ENCODE data around the gene ABR. TPM values are rescaled to one million over a fixed set of nuclear protein-coding genes. Genes with fewer than 3 reads are reported as not detected.
"Not testable (repeated sequence)": the region's sequence is repeated elsewhere in the genome, so short reads cannot be mapped to it uniquely, and the experiment has no call there.

Gene ABR
- total RNA-seq, 6 experiments from 2014 or later = 7.4 to 21.5 (median 11.3) TPM

GRCh38 chr17:1069847-1070246, 109.9 kb downstream of the ABR start:
- DNase-seq = peak in 1 of 3 donors; percentile 45
- Histone ChIP-seq H3K27ac (no peak overlapping the region), H3K9me3 (no peaks in the 10 kb centered on the region), H3K27me3 (no peaks in the 10 kb centered on the region), H3K36me3 (peaks cover 0 to 2% (median 0%) of the 10 kb centered on the region in 4 donors), H3K4me3 (no peak overlapping the region), H3K4me1 (peaks cover 0 to 3% (median 0%) of the 10 kb centered on the region in 4 donors)
- 72% methylated on average over 12 of the region's 21 CpGs for WGBS (ENCODE audit: insufficient coverage, low coverage, low lambda C conversion rate, missing lambda C conversion rate)
- intact Hi-C loops (cut with DNase I) = no loop called here
- ATAC-seq = no peak
- TF ChIP-seq CTCF (IDR thresholded peaks at IDR 0.05) (no peak), POLR2A (IDR thresholded peaks at IDR 0.05) (no peak)

DNA sequence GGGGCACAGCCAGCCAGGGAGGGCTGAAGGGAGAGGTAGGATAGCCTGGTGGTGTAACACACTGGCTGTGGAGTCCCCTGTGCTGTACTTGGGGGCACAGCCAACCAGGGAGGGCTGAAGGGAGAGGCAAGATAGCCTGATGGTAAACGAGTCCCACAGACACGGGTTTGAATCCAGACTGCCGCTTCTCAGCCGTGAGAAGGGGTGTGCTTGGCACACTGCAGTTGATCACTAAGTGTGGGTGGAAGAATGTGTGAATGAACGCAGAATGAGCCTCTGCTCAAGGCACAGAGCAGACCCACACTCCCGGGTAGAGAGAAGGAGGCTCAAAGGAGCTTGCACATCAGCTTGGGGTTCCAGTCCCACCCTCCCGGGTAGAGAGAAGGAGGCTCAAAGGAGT, 111.4 kb downstream of the ABR start:
- peaks cover 0 to 4% (median 0%) of the 10 kb centered on the region in 4 donors for H3K36me3 ChIP-seq
- 60% methylated on average over 1 of the region's 7 CpGs for WGBS (ENCODE audit: insufficient coverage, low coverage, low lambda C conversion rate, missing lambda C conversion rate)
- ATAC-seq (no peak), DNase-seq (peak in 1 of 3 donors; percentile 15)
- TF ChIP-seq CTCF (IDR thresholded peaks at IDR 0.05) = no peak
- no peak for TF ChIP-seq POLR2A (IDR thresholded peaks at IDR 0.05)
- H3K9me3 ChIP-seq = no peaks in the 10 kb centered on the region
- H3K27me3 ChIP-seq = no peaks in the 10 kb centered on the region
- no peak overlapping the region for H3K27ac ChIP-seq
- H3K4me3 ChIP-seq = no peak overlapping the region
- H3K4me1 ChIP-seq = no peaks in the 10 kb centered on the region
- intact Hi-C loops (cut with DNase I) = no loop called here

- 63% methylated on average over 5 of the region's 10 CpGs for WGBS (ENCODE audit: insufficient coverage, low coverage, low lambda C conversion rate, missing lambda C conversion rate)
Observed at GRCh38 chr17:1067282-1067956, 112.4 kb downstream of the ABR start.

GRCh38 chr17:1065416-1065815, 114.4 kb downstream of the ABR start:
- H3K36me3 ChIP-seq; H3K4me1 ChIP-seq; H3K4me3 ChIP-seq; DNase-seq; ATAC-seq; H3K27me3 ChIP-seq; H3K9me3 ChIP-seq; intact Hi-C loops (cut with DNase I); H3K27ac ChIP-seq: not testable (repeated sequence)
- WGBS (ENCODE audit: insufficient coverage, low coverage, low lambda C conversion rate, missing lambda C conversion rate) = 0% methylated on average over 1 of the region's 4 CpGs

More at GRCh38 chr17:1067282-1067956, 112.4 kb downstream of the ABR start:
- Histone ChIP-seq H3K4me3 (no peak overlapping the region), H3K9me3 (no peaks in the 10 kb centered on the region), H3K27ac (no peak overlapping the region), H3K36me3 (peaks cover 0 to 8% (median 0%) of the 10 kb centered on the region in 4 donors), H3K4me1 (no peaks in the 10 kb centered on the region), H3K27me3 (no peaks in the 10 kb centered on the region)
- DNase-seq (peak in 1 of 3 donors; percentile 24), ATAC-seq (no peak)
- no peak for TF ChIP-seq POLR2A (IDR thresholded peaks at IDR 0.05)
- TF ChIP-seq CTCF (IDR thresholded peaks at IDR 0.05) = no peak
- intact Hi-C loops (cut with DNase I) = no loop called here

DNA sequence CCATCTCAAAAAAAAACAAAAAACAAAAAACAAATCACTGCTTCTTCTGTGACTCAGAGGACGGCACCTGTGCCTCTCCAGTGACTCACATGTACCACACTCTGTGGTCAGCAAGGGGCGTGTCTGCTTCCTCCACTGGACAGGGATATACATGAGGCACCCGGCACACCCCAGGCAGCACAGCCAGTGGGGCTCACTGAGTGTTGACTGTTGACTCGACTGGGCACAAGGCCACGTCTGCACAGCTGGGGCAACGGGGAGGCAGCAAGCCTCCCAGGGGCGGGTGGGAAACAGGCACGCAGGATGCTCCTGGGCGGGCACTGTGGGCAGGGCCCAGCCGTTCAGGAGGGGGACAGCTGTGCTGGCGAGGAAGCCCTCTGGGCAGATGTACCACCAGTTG, 118.8 kb downstream of the ABR start:
- H3K4me3 ChIP-seq = no peak overlapping the region
- DNase-seq (peak in 1 of 3 donors; percentile 52), ATAC-seq (peak in 3 of 4 donors; percentile 27 to 64 (median 49))
- TF ChIP-seq POLR2A (IDR thresholded peaks at IDR 0.05) (no peak), CTCF (IDR thresholded peaks at IDR 0.05) (no peak)
- H3K27me3 ChIP-seq = no peaks in the 10 kb centered on the region
- no peak overlapping the region for H3K27ac ChIP-seq
- H3K9me3 ChIP-seq = no peaks in the 10 kb centered on the region
- peaks cover 0 to 7% (median 0%) of the 10 kb centered on the region in 4 donors for H3K36me3 ChIP-seq
- 21% methylated on average over 3 of the region's 11 CpGs for WGBS (ENCODE audit: insufficient coverage, low coverage, low lambda C conversion rate, missing lambda C conversion rate)
- intact Hi-C loops (cut with DNase I) = no loop called here
- no peaks in the 10 kb centered on the region for H3K4me1 ChIP-seq

Measured in right lobe of liver (tissue), 6 donors.